HepG2 (cell line): ENCODE data around the gene EHD4. TPM values are rescaled to one million over a fixed set of nuclear protein-coding genes. Genes with fewer than 3 reads are reported as not detected.

ENCODE experiments used
- ATAC-seq: fragments of 200-7000 bp; cut with Tn5 transposase; 3 replicates; pipeline ENCODE4 v1.9.1; 2020; ENCODE audit warnings: mild to moderate bottlenecking, moderate library complexity
- BruUV-seq: library from RNA; stranded (reverse); fragments of 400-500 nt; replicated peaks from 2 replicates; lab custom pipeline; 2021; lab: Mats Ljungman, UMichigan
- CTCF ChIA-PET: fragments of 300-600 bp; formaldehyde crosslinking; extraction: SDS; loops from one replicate; lab custom pipeline; 2021; ENCODE audit warnings: low total read pairs, inconsistent platforms, low intra/inter-chr PET ratio; lab: Yijun Ruan, JAX
- POLR2A ChIA-PET: fragments of 350-600 bp; sonication (Branson Sonifier 250); formaldehyde crosslinking; loops from one replicate; lab custom pipeline; 2020; ENCODE audit warnings: antibody characterized with exemption, inconsistent platforms; lab: Yijun Ruan, JAX
- DNase-seq: peaks from one replicate; pipeline ENCODE4 v3.0.0-alpha.2; 2015; ENCODE audit warnings: low spot score
- FAIRE-seq: peaks from 3 replicates; lab custom pipeline; 2011; peaks lifted over from hg19 to GRCh38; lab: Jason Lieb, UNC
- H2AFZ ChIP-seq: one replicate; pipeline ENCODE4 v1.6.1; 2011; ENCODE audit warnings: low read length, inconsistent platforms
- H3K27ac ChIP-seq: fragments of 300-600 bp; 3 replicates; pipeline ENCODE4 v1.8.0; 2011; ENCODE audit warnings: mixed run types, mild to moderate bottlenecking, mixed read lengths, low read length, inconsistent platforms; ENCODE audit not compliant: insufficient read depth; ENCODE audit errors: extremely low read length
- H3K27me3 ChIP-seq, 2 experiments: fragments of 200-600 bp in 1 of 2; 2 replicates in 1 of 2; 3 replicates in 1 of 2; pipeline versions ENCODE4 v1.6.0 to v1.8.0; 2011; ENCODE audit warnings: low read length in 2 of 2, mild to moderate bottlenecking in 2 of 2, moderate library complexity in 2 of 2, inconsistent platforms in 1 of 2; ENCODE audit not compliant: insufficient read depth in 2 of 2, control insufficient read depth in 1 of 2
- H3K36me3 ChIP-seq, 2 experiments: fragments of 200-600 bp in 1 of 2; replicated peaks in 1 of 2; 2 replicates in 1 of 2; 3 replicates in 1 of 2; pipeline versions ENCODE4 v1.5.1 to v1.8.0; 2011; ENCODE audit warnings: low read length in 2 of 2, inconsistent platforms in 1 of 2; ENCODE audit not compliant: insufficient read depth in 2 of 2, control insufficient read depth in 1 of 2
- H3K4me1 ChIP-seq: 2 replicates; pipeline ENCODE4 v1.5.1; 2012; ENCODE audit warnings: low read length, inconsistent platforms; ENCODE audit not compliant: insufficient read depth
- H3K4me2 ChIP-seq: 2 replicates; pipeline ENCODE4 v1.6.0; 2011; ENCODE audit warnings: low read depth, low read length, inconsistent platforms
- H3K4me3 ChIP-seq, 3 experiments: fragments of 200-600 bp in 1 of 3; sonication (generic), shearing (Covaris generic) in 1 of 3; replicated peaks in 1 of 3; 2 replicates each; pipeline ENCODE4 v1.5.1; 2011 to 2016; ENCODE audit warnings: low read length in 3 of 3, inconsistent platforms in 2 of 3, low read depth in 2 of 3, mild to moderate bottlenecking in 2 of 3, control low read depth in 1 of 3, mixed read lengths in 1 of 3; ENCODE audit not compliant: insufficient read depth in 1 of 3
- H3K79me2 ChIP-seq: one replicate; pipeline ENCODE4 v1.6.1; 2011; ENCODE audit warnings: low read length, inconsistent platforms; ENCODE audit not compliant: insufficient read depth
- H3K9ac ChIP-seq: 2 replicates; pipeline ENCODE4 v1.6.0; 2011; ENCODE audit warnings: mild to moderate bottlenecking, low read depth, low read length, inconsistent platforms; ENCODE audit not compliant: insufficient read depth
- H3K9me3 ChIP-seq: 2 replicates; pipeline ENCODE4 v1.5.1; 2012; ENCODE audit warnings: mild to moderate bottlenecking, low read length
- H4K20me1 ChIP-seq: 2 replicates; pipeline ENCODE4 v1.6.0; 2011; ENCODE audit warnings: inconsistent platforms, mild to moderate bottlenecking, low read length, moderate library complexity; ENCODE audit not compliant: insufficient read depth
- PAXIP1 ChIP-seq: sonication (generic); formaldehyde crosslinking; conservative IDR thresholded peaks from 2 replicates; pipeline ENCODE4 v1.4.0; 2020; ENCODE audit warnings: mild to moderate bottlenecking, missing genetic modification reagents, moderate library complexity
- PRDM4 ChIP-seq: sonication (generic); formaldehyde crosslinking; IDR thresholded peaks from 2 replicates; pipeline ENCODE4 v1.9.0; 2021; ENCODE audit warnings: missing genetic modification reagents, borderline replicate concordance
- TBX2 ChIP-seq: sonication (generic); formaldehyde crosslinking; IDR thresholded peaks from 2 replicates; pipeline ENCODE4 v1.5.0; 2020; ENCODE audit warnings: missing genetic modification reagents, mild to moderate bottlenecking, borderline replicate concordance
- ZBTB46 ChIP-seq: sonication (generic); formaldehyde crosslinking; IDR thresholded peaks from 2 replicates; pipeline ENCODE4 v1.4.0; 2020; ENCODE audit warnings: mild to moderate bottlenecking, missing genetic modification reagents, borderline replicate concordance
- WGBS: methylation state at CpG from one replicate; pipeline ENCODE4 v1.1.6; 2017; ENCODE audit warnings: low lambda C conversion rate; 5-methylcytosine and 5-hydroxymethylcytosine counted together
- in situ Hi-C: cut with HindIII; loops from 2 replicates; pipeline ENCODE4 v1.10.0; 2017; ENCODE audit warnings: low pct_unique_long_range_greater_than_20kb; ENCODE audit not compliant: extremely low pct_ligation_motif_present
- intact Hi-C: fragments of 100-400 bp; cut with micrococcal nuclease; formaldehyde crosslinking; loops from one replicate; pipeline ENCODE4 v1.10.0; 2022; ENCODE audit not compliant: unreplicated experiment
- polyA plus RNA-seq, 8 experiments: library from polyadenylated mRNA; depleted of rRNA in 3 of 8; stranded (reverse) in 7 of 8; unstranded in 1 of 8; fragments of >200 nt; fragmentation: Illumina TruSeq in 4 of 8; extraction: Trizol in 4 of 8; gene quantifications; 2 replicates each; pipeline versions ENCODE4 v1.2.1 to v1.2.3, GENCODE V29; 2011 to 2016; ENCODE audit warnings: low read depth in 4 of 8, missing spikeins in 1 of 8, mixed read lengths in 1 of 8; ENCODE audit not compliant: insufficient read depth in 1 of 8
- total RNA-seq, 5 experiments: library from RNA; depleted of rRNA; stranded (reverse); fragments of >200 nt; fragmentation: Illumina TruSeq; extraction: Trizol; gene quantifications; 2 replicates each; pipeline ENCODE4 v1.2.3, GENCODE V29; 2016; ENCODE audit warnings: low read depth in 1 of 5

EHD4 gene
- total and polyA plus RNA-seq, 2 of the 13 experiments (the other 11 are each of a cell fraction or from before 2014, with no cell fraction given), result 3.1 to 4.8 TPM

GRCh38 chr15:41970456-41970855, 1.9 kb downstream of the EHD4 start:
- ATAC-seq (no peak), DNase-seq (no peak), FAIRE-seq (no peak)
- no peaks in the 10 kb centered on the region for H3K36me3 ChIP-seq
- in situ Hi-C loops, result no loop called here
- no peak overlapping the region for H3K4me3 ChIP-seq
- H4K20me1 ChIP-seq, result no peaks in the 10 kb centered on the region
- H3K9ac ChIP-seq, result no peak overlapping the region
- no peak overlapping the region for H3K4me2 ChIP-seq
- no TSS peak for BruUV-seq
- CTCF ChIA-PET, result no interaction called here
- 100% methylated on average over 1 of the region's 1 CpG for WGBS
- intact Hi-C loops, result loop anchor here (5.0 kb wide), 1 partner anchor 43 kb away; no protein-coding TSS in a partner anchor
- H3K27me3 ChIP-seq, result no peaks in the 10 kb centered on the region
- peaks cover 34% of the 10 kb centered on the region for H3K4me1 ChIP-seq
- POLR2A ChIA-PET, result interaction anchor here (1.1 kb wide), 2 partner anchors 9 to 17 kb away, joined by 3 to 4 read pairs; no protein-coding TSS in a partner anchor
- no peaks in the 10 kb centered on the region for H3K9me3 ChIP-seq
- H3K79me2 ChIP-seq, result no peaks in the 10 kb centered on the region
- no peak overlapping the region for H2AFZ ChIP-seq
- TF ChIP-seq PAXIP1 (CRISPR knock-in tag), result no peak
- no peak overlapping the region for H3K27ac ChIP-seq

- Histone ChIP-seq H3K4me2 (no peak overlapping the region), H4K20me1 (no peaks in the 10 kb centered on the region), H3K4me1 (peaks cover 34% of the 10 kb centered on the region), H3K9me3 (no peaks in the 10 kb centered on the region), H3K27me3 (no peaks in the 10 kb centered on the region), H3K36me3 (no peaks in the 10 kb centered on the region), H3K9ac (no peak overlapping the region), H3K4me3 (no peak overlapping the region), H2AFZ (no peak overlapping the region), H3K79me2 (no peaks in the 10 kb centered on the region), H3K27ac (no peak overlapping the region)
- in situ Hi-C loops (no loop called here), intact Hi-C loops (loop anchor here (5.0 kb wide), 1 partner anchor 43 kb away; no protein-coding TSS in a partner anchor)
- TF ChIP-seq PRDM4 (no peak), TBX2 (0 out of 2 replicates have a peak, but pooled peaks have one; percentile 26), ZBTB46 (CRISPR knock-in tag) (no peak)
- no peak for ATAC-seq
- peak; percentile 4 for FAIRE-seq
- DNase-seq, result no peak
- no TSS peak for BruUV-seq
- ChIA-PET CTCF (no interaction called here), POLR2A (interaction anchor here (1.1 kb wide), 1 partner anchor 9 kb away, joined by 4 read pairs; no protein-coding TSS in a partner anchor)
- 56% methylated on average over 1 of the region's 3 CpGs for WGBS
These were observed 2.4 kb downstream of the EHD4 start for GRCh38 chr15:41969851-41970431.
